ENCODE data around the gene HIPK2. TPM values are rescaled to one million over a fixed set of nuclear protein-coding genes. Genes with fewer than 3 reads are reported as not detected.

HIPK2 gene
- polyA plus RNA-seq, 4 donors: 88.4 to 98.6 (median 97.0) TPM

GRCh38 chr7:139601176-139601575, 176.6 kb downstream of the HIPK2 start:
- DNase-seq (ENCODE audit: low read depth in 4 of 4, low spot score in 3 of 4): no peak

GRCh38 chr7:139600306-139600705, 177.5 kb downstream of the HIPK2 start:
- no peak for DNase-seq (ENCODE audit: low read depth in 4 of 4, low spot score in 3 of 4)

- DNase-seq (ENCODE audit: low read depth in 4 of 4, low spot score in 3 of 4): no peak
These were observed 179.2 kb downstream of the HIPK2 start for GRCh38 chr7:139598642-139599041.

- no peak for DNase-seq (ENCODE audit: low read depth in 4 of 4, low spot score in 3 of 4)
These were observed 180.8 kb downstream of the HIPK2 start for GRCh38 chr7:139597028-139597427.

- DNase-seq (ENCODE audit: low read depth in 4 of 4, low spot score in 3 of 4): no peak
These were observed 181.2 kb downstream of the HIPK2 start for GRCh38 chr7:139596626-139597025.

GRCh38 chr7:139595806-139596205, 182.0 kb downstream of the HIPK2 start:
- DNase-seq (ENCODE audit: low read depth in 4 of 4, low spot score in 3 of 4): no peak

GRCh38 chr7:139594911-139595476, 182.8 kb downstream of the HIPK2 start:
- DNase-seq (ENCODE audit: low read depth in 4 of 4, low spot score in 3 of 4): no peak

- no peak for DNase-seq (ENCODE audit: low read depth in 4 of 4, low spot score in 3 of 4)
These were observed 183.7 kb downstream of the HIPK2 start for GRCh38 chr7:139594090-139594489.

- no peak for DNase-seq (ENCODE audit: low read depth in 4 of 4, low spot score in 3 of 4)
These were observed 184.9 kb downstream of the HIPK2 start for GRCh38 chr7:139592801-139593461.

- no peak for DNase-seq (ENCODE audit: low read depth in 4 of 4, low spot score in 3 of 4)
These were observed 186.1 kb downstream of the HIPK2 start for GRCh38 chr7:139591550-139592195.

GRCh38 chr7:139589474-139589873, 188.3 kb downstream of the HIPK2 start:
- DNase-seq (ENCODE audit: low read depth in 4 of 4, low spot score in 3 of 4): no peak

- DNase-seq (ENCODE audit: low read depth in 4 of 4, low spot score in 3 of 4): peak in 3 of 4 donors; percentile 39 to 62 (median 55)
These were observed 189.2 kb downstream of the HIPK2 start for GRCh38 chr7:139588632-139589031.

- DNase-seq (ENCODE audit: low read depth in 4 of 4, low spot score in 3 of 4): no peak
These were observed 190.3 kb downstream of the HIPK2 start for GRCh38 chr7:139587535-139587934.

GRCh38 chr7:139586286-139586685, 191.5 kb downstream of the HIPK2 start:
- DNase-seq (ENCODE audit: low read depth in 4 of 4, low spot score in 3 of 4): no peak

- DNase-seq (ENCODE audit: low read depth in 4 of 4, low spot score in 3 of 4): no peak
These were observed 192.8 kb downstream of the HIPK2 start for GRCh38 chr7:139585042-139585441.

- no peak for DNase-seq (ENCODE audit: low read depth in 4 of 4, low spot score in 3 of 4)
These were observed 193.8 kb downstream of the HIPK2 start for GRCh38 chr7:139583826-139584553.

GRCh38 chr7:139582671-139583155, 195.1 kb downstream of the HIPK2 start:
- no peak for DNase-seq (ENCODE audit: low read depth in 4 of 4, low spot score in 3 of 4)

GRCh38 chr7:139582130-139582650, 195.6 kb downstream of the HIPK2 start:
- DNase-seq (ENCODE audit: low read depth in 4 of 4, low spot score in 3 of 4): no peak

- no peak for DNase-seq (ENCODE audit: low read depth in 4 of 4, low spot score in 3 of 4)
These were observed 197.4 kb downstream of the HIPK2 start for GRCh38 chr7:139580435-139580834.

- no peak for DNase-seq (ENCODE audit: low read depth in 4 of 4, low spot score in 3 of 4)
These were observed 201.4 kb downstream of the HIPK2 start for GRCh38 chr7:139576179-139576973.
